Loucy (cell line): ENCODE results near the gene RAD51B.

Experiments used
- H2AFZ ChIP-seq: fragments of 200-600 bp; sonication (generic); 2 replicates; pipeline ENCODE4 v1.6.0; 2016; ENCODE audit warnings: antibody characterized with exemption, mild to moderate bottlenecking, low read length, moderate library complexity
- H3F3A ChIP-seq: fragments of 200-600 bp; 2 replicates; pipeline ENCODE4 v1.6.0; 2016; ENCODE audit warnings: antibody characterized with exemption, low read depth, mild to moderate bottlenecking
- H3K27me3 ChIP-seq: fragments of 200-600 bp; sonication (generic); 2 replicates; pipeline ENCODE4 v1.6.1; 2014; ENCODE audit warnings: low read length, mild to moderate bottlenecking; ENCODE audit not compliant: insufficient read depth, poor library complexity, severe bottlenecking
- H3K36me3 ChIP-seq: fragments of 200-600 bp; sonication (generic); 2 replicates; pipeline ENCODE4 v1.6.1; 2016; ENCODE audit warnings: low read length; ENCODE audit not compliant: insufficient read depth
- H3K4me1 ChIP-seq: fragments of 200-600 bp; sonication (generic); 2 replicates; pipeline ENCODE4 v1.5.1; 2014; ENCODE audit warnings: low read length, mild to moderate bottlenecking; ENCODE audit not compliant: insufficient read depth, poor library complexity, severe bottlenecking
- H3K4me2 ChIP-seq: fragments of 200-600 bp; sonication (generic); 2 replicates; pipeline ENCODE4 v1.6.0; 2014; ENCODE audit warnings: antibody characterized with exemption, low read length, low read depth, mild to moderate bottlenecking; ENCODE audit not compliant: poor library complexity, severe bottlenecking
- H3K4me3 ChIP-seq: fragments of 200-600 bp; sonication (generic); 2 replicates; pipeline ENCODE4 v1.5.1; 2014; ENCODE audit warnings: low read length, mild to moderate bottlenecking, mixed read lengths; ENCODE audit not compliant: poor library complexity, severe bottlenecking
- H3K79me2 ChIP-seq: fragments of 200-600 bp; sonication (generic); 2 replicates; pipeline ENCODE4 v1.6.1; 2014; ENCODE audit warnings: low read length; ENCODE audit not compliant: insufficient read depth
- H3K9ac ChIP-seq: fragments of 200-600 bp; sonication (generic); 2 replicates; pipeline ENCODE4 v1.6.0; 2014; ENCODE audit warnings: mild to moderate bottlenecking, low read depth, low read length, moderate library complexity; ENCODE audit not compliant: poor library complexity, severe bottlenecking
- H3K9me2 ChIP-seq: fragments of 200-600 bp; sonication (generic); replicated peaks from 2 replicates; pipeline ENCODE4 v1.6.1; 2016; ENCODE audit warnings: low read depth, low read length, mixed read lengths
- H3K9me3 ChIP-seq: fragments of 200-600 bp; sonication (generic); 2 replicates; pipeline ENCODE4 v1.6.1; 2014; ENCODE audit warnings: mild to moderate bottlenecking, antibody characterized with exemption, low read length, low read depth; ENCODE audit not compliant: insufficient read depth
- H4K20me1 ChIP-seq: fragments of 200-600 bp; sonication (generic); 2 replicates; pipeline ENCODE4 v1.6.0; 2014; ENCODE audit warnings: antibody characterized with exemption, low read length, mild to moderate bottlenecking; ENCODE audit not compliant: insufficient read depth, poor library complexity, severe bottlenecking
- CTCF ChIP-seq: fragments of 200-600 bp; sonication (generic); conservative IDR thresholded peaks from 2 replicates; pipeline ENCODE4 v1.5.1; 2014; ENCODE audit warnings: mild to moderate bottlenecking, antibody characterized with exemption, low read length
- EZH2phosphoT487 ChIP-seq: fragments of 200-600 bp; IDR thresholded peaks from 2 replicates; pipeline ENCODE4 v1.6.1; 2018; ENCODE audit warnings: antibody characterized with exemption, mild to moderate bottlenecking, moderate library complexity, borderline replicate concordance

Gene RAD51B

GRCh38 chr14:68245146-68246073 lies 425.8 kb downstream of the RAD51B start:
- no peaks in the 10 kb centered on the region for H3K79me2 ChIP-seq
- no peaks in the 10 kb centered on the region for H3K9me2 ChIP-seq
- TF ChIP-seq CTCF: no peak
- no peak for TF ChIP-seq EZH2phosphoT487
- peak overlapping the region; percentile 23 for H3K9ac ChIP-seq
- no peak overlapping the region for H2AFZ ChIP-seq
- H3K9me3 ChIP-seq: no peaks in the 10 kb centered on the region
- H3K4me2 ChIP-seq: no peak overlapping the region
- H3K36me3 ChIP-seq: no peaks in the 10 kb centered on the region
- H3K27me3 ChIP-seq: no peaks in the 10 kb centered on the region
- H3K4me3 ChIP-seq: no peak overlapping the region
- H3F3A ChIP-seq: no peaks in the 10 kb centered on the region
- no peaks in the 10 kb centered on the region for H4K20me1 ChIP-seq
- peaks cover 49% of the 10 kb centered on the region for H3K4me1 ChIP-seq

GRCh38 chr14:68246074-68246785 lies 426.7 kb downstream of the RAD51B start:
- no peak overlapping the region for H2AFZ ChIP-seq
- H3K4me2 ChIP-seq: no peak overlapping the region
- H3K4me1 ChIP-seq: peaks cover 58% of the 10 kb centered on the region

GRCh38 chr14:68246786-68247105 lies 427.2 kb downstream of the RAD51B start:
- TF ChIP-seq CTCF (no peak), EZH2phosphoT487 (no peak)
- Histone ChIP-seq H3K79me2 (no peaks in the 10 kb centered on the region), H3K4me2 (no peak overlapping the region), H3K9me2 (no peaks in the 10 kb centered on the region), H3F3A (no peaks in the 10 kb centered on the region), H3K4me3 (no peak overlapping the region), H4K20me1 (no peaks in the 10 kb centered on the region), H3K4me1 (peaks cover 63% of the 10 kb centered on the region), H3K27me3 (no peaks in the 10 kb centered on the region), H3K9ac (peak overlapping the region; percentile 23), H2AFZ (no peak overlapping the region), H3K36me3 (no peaks in the 10 kb centered on the region), H3K9me3 (no peaks in the 10 kb centered on the region)

More at GRCh38 chr14:68246074-68246785, 426.7 kb downstream of the RAD51B start:
- Histone ChIP-seq H3F3A (no peaks in the 10 kb centered on the region), H4K20me1 (no peaks in the 10 kb centered on the region), H3K36me3 (no peaks in the 10 kb centered on the region), H3K27me3 (no peaks in the 10 kb centered on the region), H3K9me3 (no peaks in the 10 kb centered on the region), H3K9ac (peak overlapping the region; percentile 23), H3K4me3 (no peak overlapping the region), H3K9me2 (no peaks in the 10 kb centered on the region), H3K79me2 (no peaks in the 10 kb centered on the region)
- TF ChIP-seq CTCF: no peak
- TF ChIP-seq EZH2phosphoT487: no peak
